ENCODE data around the gene ADARB1. TPM values are rescaled to one million over a fixed set of nuclear protein-coding genes. Genes with fewer than 3 reads are reported as not detected.

Gene ADARB1
- total and polyA plus RNA-seq, 12 donors: 7.2 to 21.6 (median 16.1) TPM

GRCh38 chr21:45178070-45178608, 103.8 kb downstream of the ADARB1 start:
- H3K4me1 ChIP-seq (replicated peaks in 1 of 2): no peaks in the 10 kb centered on the region
- 91 to 97% (median 96%) methylated on average over 9 to 12 of the region's 12 CpGs for WGBS, 4 donors
- no peak for TF ChIP-seq POLR2A (IDR thresholded peaks at IDR 0.05)
- TF ChIP-seq CTCF (IDR thresholded peaks at IDR 0.05): no peak
- no peaks in the 10 kb centered on the region for H3K27me3 ChIP-seq
- H3K27ac ChIP-seq: no peak overlapping the region
- H3K36me3 ChIP-seq (replicated peaks in 1 of 2): peaks cover 0 to 16% of the 10 kb centered on the region in 2 donors
- intact Hi-C loops (cut with DNase I): no loop called here
- DNase-seq: no peak
- H3K4me3 ChIP-seq: no peak overlapping the region
- H3K9me3 ChIP-seq (replicated peaks in 1 of 3): no peaks in the 10 kb centered on the region

GRCh38 chr21:45178971-45179370, 104.6 kb downstream of the ADARB1 start:
- Histone ChIP-seq H3K4me3 (no peak overlapping the region), H3K27me3 (no peaks in the 10 kb centered on the region), H3K4me1 (replicated peaks in 1 of 2) (no peaks in the 10 kb centered on the region), H3K27ac (no peak overlapping the region), H3K36me3 (replicated peaks in 1 of 2) (peaks cover 0 to 16% of the 10 kb centered on the region in 2 donors), H3K9me3 (replicated peaks in 1 of 3) (no peaks in the 10 kb centered on the region)
- no peak for DNase-seq
- no peak for TF ChIP-seq POLR2A (IDR thresholded peaks at IDR 0.05)
- TF ChIP-seq CTCF (IDR thresholded peaks at IDR 0.05): no peak
- WGBS, 4 donors: 91 to 96% (median 94%) methylated on average over 11 of the region's 11 CpGs
- intact Hi-C loops (cut with DNase I): no loop called here

- no peak for DNase-seq
- intact Hi-C loops (cut with DNase I): no loop called here
- no peak for TF ChIP-seq POLR2A (IDR thresholded peaks at IDR 0.05)
- no peak for TF ChIP-seq CTCF (IDR thresholded peaks at IDR 0.05)
- H3K4me3 ChIP-seq: no peak overlapping the region
- no peaks in the 10 kb centered on the region for H3K27me3 ChIP-seq
- WGBS, 4 donors: 92 to 94% (median 94%) methylated on average over 15 to 20 of the region's 20 CpGs
- no peak overlapping the region for H3K27ac ChIP-seq
- H3K9me3 ChIP-seq (replicated peaks in 1 of 3): no peaks in the 10 kb centered on the region
- H3K36me3 ChIP-seq (replicated peaks in 1 of 2): peaks cover 0 to 16% of the 10 kb centered on the region in 2 donors
- H3K4me1 ChIP-seq (replicated peaks in 1 of 2): no peaks in the 10 kb centered on the region
Observed at GRCh38 chr21:45179568-45180245, 105.3 kb downstream of the ADARB1 start.

- no peaks in the 10 kb centered on the region for H3K27me3 ChIP-seq
- peaks cover 0 to 16% of the 10 kb centered on the region in 2 donors for H3K36me3 ChIP-seq (replicated peaks in 1 of 2)
- H3K4me3 ChIP-seq: no peak overlapping the region
- H3K27ac ChIP-seq: no peak overlapping the region
- TF ChIP-seq CTCF (IDR thresholded peaks at IDR 0.05): no peak
- no peak for TF ChIP-seq POLR2A (IDR thresholded peaks at IDR 0.05)
- DNase-seq: no peak
- no peaks in the 10 kb centered on the region for H3K4me1 ChIP-seq (replicated peaks in 1 of 2)
- WGBS, 4 donors: 90 to 96% (median 93%) methylated on average over 11 of the region's 11 CpGs
- H3K9me3 ChIP-seq (replicated peaks in 1 of 3): no peaks in the 10 kb centered on the region
- intact Hi-C loops (cut with DNase I): no loop called here
Observed at GRCh38 chr21:45180246-45180599, 105.8 kb downstream of the ADARB1 start.
